Activated CD4-positive, alpha-beta T cell treated with anti-CD3 and anti-CD28 coated beads, Interleukin-2, Interleukin-6, amounts not matched to agents 100 ng/mL and 50 ng/mL, durations not matched to agents 16 hours and 8 hours (primary cell): ENCODE measurements around the gene PTAFR.

Experiments
- DNase-seq: peaks from one replicate; pipeline ENCODE4 v3.0.0-alpha.2; 2020

The PTAFR gene

GRCh38 chr1:28112388-28113241, 63.9 kb downstream of the PTAFR start:
- peak; percentile 40 for DNase-seq

DNA sequence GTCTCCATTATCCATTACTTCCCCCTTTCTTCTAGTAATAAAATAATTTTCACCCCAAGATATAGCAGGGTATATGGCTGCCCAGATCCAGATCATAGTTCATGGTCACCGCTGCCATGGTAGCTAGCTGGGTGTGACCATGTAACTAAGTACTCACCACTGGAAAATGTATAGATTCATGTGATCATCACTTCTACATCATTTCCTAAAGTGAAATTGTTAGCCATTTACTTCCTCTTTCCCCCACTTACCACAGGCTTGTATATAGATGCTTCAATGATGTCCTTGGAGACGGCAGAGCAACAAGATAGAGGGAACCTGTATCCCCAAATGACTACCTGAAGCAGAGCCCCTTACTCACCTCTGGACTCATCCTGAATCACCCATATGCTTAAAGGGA, 65.3 kb downstream of the PTAFR start:
- no peak for DNase-seq

DNA sequence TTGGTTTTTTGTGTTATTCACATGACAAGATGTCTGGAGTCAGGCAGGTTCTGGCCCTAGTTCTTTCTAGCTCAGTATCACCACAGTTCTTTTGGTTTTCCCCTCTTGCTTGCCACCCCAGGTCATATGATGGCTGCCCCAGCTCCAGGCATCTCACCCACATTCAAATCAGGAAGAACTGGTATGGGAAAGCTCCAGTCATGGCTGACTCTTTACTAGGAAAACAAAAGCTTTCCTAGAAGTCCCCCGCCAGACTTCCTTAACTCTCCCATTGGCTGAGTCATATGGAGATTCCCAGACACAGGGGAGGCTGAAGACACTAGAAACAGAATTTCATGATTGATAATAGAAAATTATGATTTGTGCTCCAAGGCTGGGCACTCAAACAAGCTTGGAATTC, 65.9 kb downstream of the PTAFR start:
- peak; percentile 26 for DNase-seq

DNA sequence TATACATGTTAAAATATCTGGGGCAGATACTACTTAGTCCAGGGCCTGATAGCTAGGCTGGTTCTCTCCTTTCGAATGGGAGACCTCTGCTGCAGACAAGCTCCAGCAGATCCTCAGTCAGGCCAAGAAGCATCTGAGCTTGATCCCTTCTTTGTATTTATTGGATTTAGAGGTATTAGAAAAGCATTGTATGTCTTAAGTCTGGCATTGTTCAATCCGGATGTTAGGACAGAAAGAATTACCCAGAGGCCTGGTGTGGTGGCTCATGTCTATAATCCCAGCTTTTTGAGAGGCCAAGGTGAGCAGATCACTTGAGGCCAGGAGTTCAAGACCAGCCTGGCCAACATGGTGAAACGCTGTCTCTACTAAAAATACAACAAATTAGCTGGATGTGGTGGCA, 66.9 kb downstream of the PTAFR start:
- no peak for DNase-seq

DNA sequence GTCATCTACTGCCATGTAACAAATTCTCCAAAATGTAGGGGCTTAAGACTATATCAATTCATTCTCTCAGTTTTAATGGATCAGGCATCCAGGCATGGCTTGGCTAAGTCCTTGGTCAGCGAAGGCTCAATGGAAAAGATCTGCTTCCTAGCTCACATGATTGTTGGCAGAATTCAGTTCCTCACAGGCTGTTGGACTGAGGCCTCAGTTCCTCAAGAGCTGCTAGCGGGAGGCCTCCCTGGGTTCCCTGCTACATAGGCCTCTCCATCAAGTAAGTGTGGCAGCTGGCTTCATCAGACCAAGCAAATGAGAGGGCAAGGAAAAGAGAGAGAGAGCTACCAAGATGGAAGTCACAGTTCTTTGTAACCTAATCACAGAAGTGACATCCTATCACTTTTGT, 68.5 kb downstream of the PTAFR start:
- no peak for DNase-seq

GRCh38 chr1:28104866-28105467, 71.5 kb downstream of the PTAFR start:
- no peak for DNase-seq

DNA sequence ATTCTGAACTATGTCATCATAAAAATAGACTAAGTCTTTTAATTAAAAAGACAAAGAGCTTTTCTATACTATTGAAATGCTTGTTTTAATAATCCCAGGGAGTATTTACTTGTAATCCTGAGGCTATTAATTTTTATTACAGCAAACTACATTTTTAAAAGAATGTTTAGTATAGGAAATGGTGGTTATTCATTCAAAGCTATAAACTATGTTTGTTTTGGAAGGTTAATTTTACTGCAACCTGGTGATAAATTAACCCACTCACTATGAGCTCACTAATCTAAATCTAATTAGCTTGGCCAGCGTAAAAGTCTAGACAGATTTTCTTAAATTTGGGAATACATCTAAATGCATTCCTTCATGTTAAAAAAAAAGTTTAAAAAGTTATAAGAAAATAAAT, 74.3 kb downstream of the PTAFR start:
- DNase-seq: no peak

- DNase-seq: no peak
Observed at GRCh38 chr1:28099050-28099769, 77.3 kb downstream of the PTAFR start.
